IMR-90 (cell line): ENCODE data around the gene EIF4E1B.

Experiments
- CTCF ChIP-seq: conservative IDR thresholded peaks from 2 replicates; pipeline ENCODE4 v1.5.1; 2012; ENCODE audit warnings: mild to moderate bottlenecking, low read depth, low read length, improper control_type of control experiment
- POLR2A ChIP-seq: IDR thresholded peaks from 2 replicates; pipeline ENCODE4 v1.6.1; 2012; ENCODE audit warnings: mild to moderate bottlenecking, low read depth, low read length

- no peak for TF ChIP-seq POLR2A
- no peak for TF ChIP-seq CTCF
Measured at GRCh38 chr5:176656467-176656990, 26.1 kb downstream of the EIF4E1B start.
